Heart right ventricle (tissue), 16 donors: ENCODE data around the gene ACVR1B. TPM values are rescaled to one million over a fixed set of nuclear protein-coding genes. Genes with fewer than 3 reads are reported as not detected.

Experiments used
- ATAC-seq, 8 donors: fragments of 200-7000 bp; cut with Tn5 transposase; one replicate each; pipeline ENCODE4 v1.9.1; 2020; ENCODE audit warnings: mild to moderate bottlenecking in 8 of 8, moderate library complexity in 8 of 8, moderate number of reproducible peaks in 1 of 8
- DNase-seq, 2 donors: peaks; one replicate each; pipeline ENCODE4 v3.0.0-alpha.2; 2020
- H3K27ac ChIP-seq, 10 donors: fragments of 200-600 bp; sonication (generic) in 2 of 10; one replicate each; pipeline versions ENCODE4 v1.5.0 to v1.8.0; 2020 to 2022; ENCODE audit warnings: mild to moderate bottlenecking in 3 of 10
- H3K27me3 ChIP-seq, 7 donors: fragments of 200-600 bp; one replicate each; pipeline ENCODE4 v1.8.0; 2021 to 2022; ENCODE audit warnings: mild to moderate bottlenecking in 2 of 7
- H3K36me3 ChIP-seq, 9 donors: fragments of 200-600 bp; sonication (generic) in 1 of 9; one replicate each; pipeline versions ENCODE4 v1.5.0 to v1.8.0; 2020 to 2022; ENCODE audit warnings: mild to moderate bottlenecking in 2 of 9
- H3K4me1 ChIP-seq, 9 donors: fragments of 200-600 bp; sonication (generic) in 1 of 9; one replicate each; pipeline versions ENCODE4 v1.5.0 to v1.8.0; 2020 to 2022; ENCODE audit warnings: mild to moderate bottlenecking in 4 of 9
- H3K4me3 ChIP-seq, 10 donors: fragments of 200-600 bp; sonication (generic) in 2 of 10; one replicate each; pipeline versions ENCODE4 v1.5.0 to v1.8.0; 2020 to 2022; ENCODE audit warnings: mild to moderate bottlenecking in 7 of 10, moderate library complexity in 2 of 10
- H3K9me3 ChIP-seq, 11 donors: fragments of 200-600 bp in 10 of 11; sonication (generic) in 2 of 11; one replicate each; pipeline versions ENCODE4 v1.5.0 to v1.8.0; 2013 to 2022; ENCODE audit warnings: mild to moderate bottlenecking in 2 of 11, control low read depth in 1 of 11, moderate library complexity in 1 of 11
- WGBS, 2 donors: extraction: QIAGEN DNeasy Blood & Tissue Kit; methylation state at CpG; one replicate each; pipeline ENCODE4 v1.1.7; 2013; ENCODE audit warnings: inconsistent platforms in 1 of 2; 5-methylcytosine and 5-hydroxymethylcytosine counted together
- intact Hi-C, 10 donors: fragments of 100-400 bp; cut with DNase I; formaldehyde crosslinking; loops; one replicate each; pipeline versions ENCODE4 v1.11.1 to v1.14.2; 2022
- polyA plus RNA-seq, 2 donors: library from polyadenylated mRNA; stranded (reverse); fragments of 200-250 nt; gene quantifications; one replicate each; pipeline ENCODE4 v1.2.3, GENCODE V29; 2013
- total RNA-seq, 10 donors: library from RNA; stranded (reverse); fragmentation: NEBNext Ultra II Directional in 3 of 10; extraction: Animal tissue kit (Norgen Biotek cat#: 25700) in 3 of 10; gene quantifications; one replicate each; pipeline versions ENCODE4 v1.2.1 to v1.2.4, GENCODE V29; 2021 to 2023
- TF ChIP-seq, protein P1 (sequence below), 9 donors: fragments of 200-600 bp; sonication (generic) in 2 of 9; IDR thresholded peaks; one replicate each; pipeline versions ENCODE4 v1.5.0 to v1.8.0; 2021 to 2022; ENCODE audit warnings: antibody characterized with exemption in 9 of 9, mild to moderate bottlenecking in 5 of 9, moderate library complexity in 1 of 9
- donor health status: Arrhythmogenic right ventricular cardiomyopathy.
- donor health status: ischemic (EF 13 %, LVEDD 7.1; RV severe dilation, severe dysfunction).
- donor health status: healthy with polysubstance abuse.
- donor health status: DM: no; HTN: yes; CAD: no.
- donor health status: DM: no; HTN: no; CAD: no.
- donor health status: ischemic (EF 25% LVEDD 6.9; RV normal size, moderate dysfunction).
- donor health status: ischemic (EF 25% LVEDD 5.7; RV mildly dilated, moderate dysfunction).
- donor health status: healthy.
- donor health status: DM: yes; HTN: yes; CAD: no.
- donor health status: Ischemic cardiomyopathy.
- donor health status: ischemic (EF 35%, LVEDD 5.7; RV mildly dilated, moderate dysfunction).
- donor health status: nonischemic (EF 11% LVEDD 7.7; RV severe dilation, severe dysfunction).
- donor health status: DM: yes; HTN: yes; CAD: no.
- donor health status: PGD.
- donor health status: ischemic (EF 29% LVEDD 5.4; RV normal size, mild dysfunction).
- donor health status: nonischemic (EF 23%, LVEDD 6.1; RV moderate dilation, normal function).

The ACVR1B gene
- total and polyA plus RNA-seq, 12 donors: 5.8 to 15.5 (median 9.7) TPM

DNA sequence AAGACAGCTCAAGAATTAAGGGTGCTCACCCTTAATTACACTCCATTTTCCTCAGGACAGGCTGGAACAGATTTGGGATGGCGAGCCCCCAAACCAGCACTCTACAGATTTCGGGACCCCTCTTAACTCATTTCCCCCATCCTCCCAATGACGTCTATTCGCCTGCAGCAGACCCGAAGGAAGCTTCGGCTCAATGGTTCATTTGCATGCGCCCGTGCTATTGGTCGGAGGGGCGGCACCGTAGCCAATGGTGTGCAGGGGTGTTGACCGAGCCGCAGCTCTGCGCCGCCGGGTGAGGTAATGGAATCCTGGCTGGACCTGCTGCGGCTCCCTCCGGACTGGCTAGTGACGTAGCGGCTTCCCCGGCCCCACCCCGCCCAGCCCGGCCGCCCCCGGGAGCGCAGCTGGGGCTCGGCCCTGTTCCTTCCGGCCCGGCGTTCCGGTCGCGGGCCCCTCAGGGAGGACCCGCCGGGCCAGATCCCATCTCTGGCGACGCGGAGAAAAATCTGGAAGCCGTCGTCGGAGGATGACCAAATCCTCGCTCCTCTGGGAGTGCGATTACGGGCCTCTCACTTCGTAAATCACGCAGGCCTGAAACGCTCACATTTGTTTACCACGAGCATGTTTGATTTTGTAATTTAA, 81.4 kb downstream of the ACVR1B start:
- Histone ChIP-seq H3K9me3 (no peaks in the 10 kb centered on the region), H3K27ac (peak overlapping the region; percentile 84 to 95 (median 89)), H3K36me3 (no peaks in the 10 kb centered on the region), H3K4me3 (peak overlapping the region in 9 of 10 donors; percentile 14 to 52 (median 36)), H3K27me3 (peaks cover 0 to 5% (median 0%) of the 10 kb centered on the region in 7 donors), H3K4me1 (peaks cover 24 to 69% (median 49%) of the 10 kb centered on the region in 9 donors)
- TF ChIP-seq, protein P1, sequence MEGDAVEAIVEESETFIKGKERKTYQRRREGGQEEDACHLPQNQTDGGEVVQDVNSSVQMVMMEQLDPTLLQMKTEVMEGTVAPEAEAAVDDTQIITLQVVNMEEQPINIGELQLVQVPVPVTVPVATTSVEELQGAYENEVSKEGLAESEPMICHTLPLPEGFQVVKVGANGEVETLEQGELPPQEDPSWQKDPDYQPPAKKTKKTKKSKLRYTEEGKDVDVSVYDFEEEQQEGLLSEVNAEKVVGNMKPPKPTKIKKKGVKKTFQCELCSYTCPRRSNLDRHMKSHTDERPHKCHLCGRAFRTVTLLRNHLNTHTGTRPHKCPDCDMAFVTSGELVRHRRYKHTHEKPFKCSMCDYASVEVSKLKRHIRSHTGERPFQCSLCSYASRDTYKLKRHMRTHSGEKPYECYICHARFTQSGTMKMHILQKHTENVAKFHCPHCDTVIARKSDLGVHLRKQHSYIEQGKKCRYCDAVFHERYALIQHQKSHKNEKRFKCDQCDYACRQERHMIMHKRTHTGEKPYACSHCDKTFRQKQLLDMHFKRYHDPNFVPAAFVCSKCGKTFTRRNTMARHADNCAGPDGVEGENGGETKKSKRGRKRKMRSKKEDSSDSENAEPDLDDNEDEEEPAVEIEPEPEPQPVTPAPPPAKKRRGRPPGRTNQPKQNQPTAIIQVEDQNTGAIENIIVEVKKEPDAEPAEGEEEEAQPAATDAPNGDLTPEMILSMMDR (IDR thresholded peaks at IDR 0.05): no peak
- 0% methylated on average over 48 of the region's 48 CpGs for WGBS, 2 donors
- ATAC-seq (peak; percentile 90 to 95 (median 93)), DNase-seq (peak; percentile 97 to 99)
- intact Hi-C loops: loop anchor here in 3 of 10 donors (2.0 to 5.0 kb wide), 4 partner anchors 18 to 94 kb away; partner anchors contain the start of genes NR4A1 (in 3 of the 3) and ATG101 (in 2 of the 3)

DNA sequence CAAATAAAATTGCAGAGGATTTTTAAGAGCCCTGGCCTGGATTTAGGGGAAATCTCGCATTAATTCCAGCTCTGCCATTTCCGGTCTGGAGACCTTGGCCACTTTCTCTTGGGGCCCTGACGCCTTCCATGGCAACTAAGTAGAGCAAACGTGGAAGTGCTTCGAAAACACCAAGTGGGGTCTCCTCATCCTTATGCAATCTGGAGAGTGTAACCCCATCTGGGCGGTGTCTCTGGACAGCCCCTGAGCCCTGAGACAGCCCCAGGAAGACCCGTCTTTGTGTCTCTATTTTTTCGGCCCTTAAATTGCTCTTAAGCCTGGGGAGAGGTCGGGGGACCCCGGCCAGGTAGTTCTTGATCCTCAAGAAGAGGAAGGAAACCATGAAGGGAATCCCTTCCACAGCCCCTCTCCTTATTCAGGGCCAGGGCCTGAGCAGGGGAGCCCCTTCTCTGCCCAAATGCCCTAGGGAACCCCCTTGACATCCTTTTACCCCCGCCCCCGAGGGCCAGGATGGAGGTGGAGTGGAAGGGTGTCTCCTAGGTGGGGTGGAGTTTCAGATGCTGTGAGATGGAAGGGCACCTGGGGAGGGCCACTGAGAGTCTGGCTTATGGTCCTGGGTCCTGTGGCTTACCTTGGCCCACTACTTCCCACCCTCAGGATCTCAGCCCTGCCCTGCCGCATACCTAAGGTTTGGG, 82.1 kb downstream of the ACVR1B start:
- Histone ChIP-seq H3K4me1 (peaks cover 24 to 76% (median 55%) of the 10 kb centered on the region in 9 donors), H3K27me3 (peaks cover 0 to 5% (median 0%) of the 10 kb centered on the region in 7 donors), H3K27ac (peak overlapping the region; percentile 84 to 95 (median 89)), H3K4me3 (peak overlapping the region in 9 of 10 donors; percentile 14 to 52 (median 36)), H3K9me3 (no peaks in the 10 kb centered on the region), H3K36me3 (no peaks in the 10 kb centered on the region)
- ATAC-seq (no peak), DNase-seq (no peak)
- WGBS, 2 donors: 54 to 64% methylated on average over 13 of the region's 13 CpGs
- TF ChIP-seq, protein P1 (IDR thresholded peaks at IDR 0.05): no peak
- intact Hi-C loops: loop anchor here in 3 of 10 donors (2.0 to 5.0 kb wide), 4 partner anchors 17 to 93 kb away; partner anchors contain the start of genes NR4A1 (in 3 of the 3) and ATG101 (in 2 of the 3)

DNA sequence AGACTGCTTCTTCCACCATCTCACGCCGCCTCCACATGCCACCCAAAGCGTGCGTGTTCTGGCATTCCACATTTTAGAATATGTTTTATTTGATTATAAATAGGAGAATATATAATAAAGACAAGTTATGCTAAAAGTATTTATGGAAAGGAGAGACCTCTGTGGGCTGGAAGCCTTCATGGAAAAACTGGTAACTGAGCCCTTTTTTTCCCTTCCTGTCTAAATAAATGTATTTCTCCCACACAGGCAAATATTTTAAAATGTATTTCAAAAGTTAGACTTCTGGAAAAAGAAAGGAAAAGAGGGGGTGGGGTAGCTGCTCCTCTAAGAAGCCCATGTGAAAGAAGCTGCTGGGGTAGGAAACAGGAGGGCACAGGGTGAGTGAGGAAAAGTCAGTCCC, 83.7 kb downstream of the ACVR1B start:
- 95 to 96% methylated on average over 4 of the region's 4 CpGs for WGBS, 2 donors
- H3K27ac ChIP-seq: peak overlapping the region in 5 of 10 donors; percentile 88 to 95 (median 94)
- TF ChIP-seq, protein P1 (IDR thresholded peaks at IDR 0.05): no peak

DNA sequence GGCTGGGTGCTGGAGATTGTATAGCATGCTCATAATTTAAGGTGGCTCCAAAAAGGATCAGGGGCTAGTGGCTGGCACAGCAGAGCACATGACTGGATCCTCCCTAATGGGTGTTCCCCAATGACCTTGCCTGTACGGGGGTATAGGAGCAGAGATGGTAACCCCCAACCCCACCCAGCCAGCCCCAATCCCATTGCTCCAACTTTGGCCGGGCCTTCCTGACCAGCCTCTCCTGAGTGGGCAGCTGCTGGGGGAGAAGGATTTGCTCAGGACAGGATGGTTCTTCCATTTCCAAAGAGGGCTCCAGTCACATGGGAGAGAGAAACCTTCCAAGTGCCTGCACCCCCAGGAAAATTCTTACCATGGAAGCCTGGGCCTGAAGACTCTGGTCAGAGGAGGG, 84.4 kb downstream of the ACVR1B start:
- no peaks in the 10 kb centered on the region for H3K9me3 ChIP-seq
- DNase-seq: no peak
- 76 to 83% methylated on average over 2 of the region's 2 CpGs for WGBS, 2 donors
- H3K27ac ChIP-seq: peak overlapping the region in 7 of 10 donors; percentile 74 to 95 (median 94)
- intact Hi-C loops: no loop called here
- TF ChIP-seq, protein P1 (IDR thresholded peaks at IDR 0.05): no peak
- H3K4me3 ChIP-seq: no peak overlapping the region
- peaks cover 0 to 5% (median 0%) of the 10 kb centered on the region in 7 donors for H3K27me3 ChIP-seq
- H3K4me1 ChIP-seq: peaks cover 27 to 87% (median 69%) of the 10 kb centered on the region in 9 donors
- no peaks in the 10 kb centered on the region for H3K36me3 ChIP-seq
- ATAC-seq: no peak

More for the DNA sequence above, 83.7 kb downstream of the ACVR1B start:
- Histone ChIP-seq H3K9me3 (no peaks in the 10 kb centered on the region), H3K4me3 (no peak overlapping the region), H3K4me1 (peaks cover 27 to 80% (median 61%) of the 10 kb centered on the region in 9 donors), H3K36me3 (no peaks in the 10 kb centered on the region), H3K27me3 (peaks cover 0 to 5% (median 0%) of the 10 kb centered on the region in 7 donors)
- ATAC-seq (no peak), DNase-seq (no peak)
- intact Hi-C loops: no loop called here
